ENCODE data around the gene EML6.

Gene EML6

GRCh38 chr2:54714996-54715395 is 8.5 kb upstream of the EML6 start:
- no peak for DNase-seq (ENCODE audit: low read depth, low spot score)
- H3K36me3 ChIP-seq (ENCODE audit: insufficient read depth, low read length): no peaks in the 10 kb centered on the region
- no peak overlapping the region for H3K4me3 ChIP-seq
- no peaks in the 10 kb centered on the region for H3K9me3 ChIP-seq (ENCODE audit: low read depth, low read length)
- no peak for TF ChIP-seq POLR2AphosphoS5 (IDR thresholded peaks at IDR 0.05; ENCODE audit: borderline replicate concordance, low read depth, low read length)
- TF ChIP-seq EZH2 (IDR thresholded peaks at IDR 0.05): no peak
- TF ChIP-seq FOXP2 (optimal IDR thresholded peaks at IDR 0.05; ENCODE audit: control extremely low read depth, extremely low read length, insufficient read depth): no peak
- no peak overlapping the region for H3K9ac ChIP-seq (ENCODE audit: insufficient read length)
- no peak overlapping the region for H3K27ac ChIP-seq

DNA sequence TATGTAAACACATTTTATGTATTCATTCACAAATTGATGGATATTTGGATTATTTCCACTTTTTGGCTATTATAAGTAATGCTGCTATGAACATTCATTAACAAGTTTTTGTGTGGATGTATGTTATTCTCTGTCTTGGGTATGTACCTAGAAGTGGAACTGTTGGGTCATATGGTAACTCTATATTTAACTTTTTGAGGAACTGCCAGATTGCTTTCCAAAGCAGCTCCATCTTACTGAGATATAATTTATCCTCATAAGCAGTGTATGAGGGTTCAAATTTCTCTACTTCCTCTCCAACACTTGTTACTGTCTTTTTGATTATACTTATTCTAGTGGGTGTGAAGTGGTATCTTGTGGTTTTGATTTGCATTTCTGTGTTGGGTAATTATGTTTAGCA is 7.1 kb upstream of the EML6 start:
- Histone ChIP-seq H3K9me3 (ENCODE audit: low read depth, low read length) (no peaks in the 10 kb centered on the region), H3K36me3 (ENCODE audit: insufficient read depth, low read length) (no peaks in the 10 kb centered on the region), H3K4me3 (no peak overlapping the region), H3K9ac (ENCODE audit: insufficient read length) (no peak overlapping the region), H3K27ac (no peak overlapping the region)
- TF ChIP-seq POLR2AphosphoS5 (IDR thresholded peaks at IDR 0.05; ENCODE audit: borderline replicate concordance, low read depth, low read length) (no peak), EZH2 (IDR thresholded peaks at IDR 0.05) (no peak), FOXP2 (optimal IDR thresholded peaks at IDR 0.05; ENCODE audit: control extremely low read depth, extremely low read length, insufficient read depth) (no peak)
- DNase-seq (ENCODE audit: low read depth, low spot score): no peak

- Histone ChIP-seq H3K27ac (no peak overlapping the region), H3K4me3 (no peak overlapping the region), H3K9me3 (ENCODE audit: low read depth, low read length) (no peaks in the 10 kb centered on the region), H3K36me3 (ENCODE audit: insufficient read depth, low read length) (no peaks in the 10 kb centered on the region), H3K9ac (ENCODE audit: insufficient read length) (no peak overlapping the region)
- TF ChIP-seq FOXP2 (optimal IDR thresholded peaks at IDR 0.05; ENCODE audit: control extremely low read depth, extremely low read length, insufficient read depth) (no peak), EZH2 (IDR thresholded peaks at IDR 0.05) (no peak), POLR2AphosphoS5 (IDR thresholded peaks at IDR 0.05; ENCODE audit: borderline replicate concordance, low read depth, low read length) (no peak)
- no peak for DNase-seq (ENCODE audit: low read depth, low spot score)
These were observed 2.9 kb upstream of the EML6 start for GRCh38 chr2:54720563-54720962.

GRCh38 chr2:54722641-54723040 is 821 bp upstream of the EML6 start:
- H3K9ac ChIP-seq (ENCODE audit: insufficient read length): peak overlapping the region; percentile 74
- no peak for TF ChIP-seq POLR2AphosphoS5 (IDR thresholded peaks at IDR 0.05; ENCODE audit: borderline replicate concordance, low read depth, low read length)
- no peaks in the 10 kb centered on the region for H3K9me3 ChIP-seq (ENCODE audit: low read depth, low read length)
- H3K36me3 ChIP-seq (ENCODE audit: insufficient read depth, low read length): no peaks in the 10 kb centered on the region
- H3K4me3 ChIP-seq: peak overlapping the region; percentile 94
- H3K27ac ChIP-seq: no peak overlapping the region
- no peak for DNase-seq (ENCODE audit: low read depth, low spot score)

DNA sequence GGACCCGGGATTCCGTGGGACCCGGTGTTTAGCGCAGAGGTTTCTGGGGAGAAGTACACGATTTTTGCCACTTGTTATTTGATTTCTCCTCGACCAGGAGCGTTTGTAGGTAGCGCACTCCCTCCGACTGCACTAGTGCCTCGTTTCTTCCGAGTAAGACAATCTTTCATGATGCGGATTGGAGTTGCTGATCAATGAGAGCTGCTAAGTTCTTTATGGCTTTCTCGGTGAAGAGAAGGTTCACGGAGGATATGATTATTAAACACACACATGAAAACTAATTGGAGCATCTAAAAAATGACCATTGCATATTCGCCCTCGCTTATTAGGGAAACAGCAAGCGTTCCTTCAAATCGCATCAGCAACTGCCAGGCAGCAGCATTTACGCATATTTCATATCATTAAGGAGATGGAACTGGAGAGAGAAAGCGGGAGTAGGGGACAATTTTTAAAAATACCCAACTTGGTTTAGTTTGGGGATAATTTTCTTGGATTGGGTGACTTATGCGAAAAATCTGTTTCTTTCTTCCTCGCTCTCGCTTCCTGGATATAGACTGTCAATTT is 616 bp downstream of the EML6 start:
- Histone ChIP-seq H3K36me3 (ENCODE audit: insufficient read depth, low read length) (no peaks in the 10 kb centered on the region), H3K9me3 (ENCODE audit: low read depth, low read length) (no peaks in the 10 kb centered on the region), H3K9ac (ENCODE audit: insufficient read length) (no peak overlapping the region), H3K4me3 (peak overlapping the region; percentile 94), H3K27ac (no peak overlapping the region)
- DNase-seq (ENCODE audit: low read depth, low spot score): peak; percentile 8
- no peak for TF ChIP-seq EZH2 (IDR thresholded peaks at IDR 0.05)
- TF ChIP-seq FOXP2 (optimal IDR thresholded peaks at IDR 0.05; ENCODE audit: control extremely low read depth, extremely low read length, insufficient read depth): no peak
- TF ChIP-seq POLR2AphosphoS5 (IDR thresholded peaks at IDR 0.05; ENCODE audit: borderline replicate concordance, low read depth, low read length): no peak

GRCh38 chr2:54724560-54725342 is 1.3 kb downstream of the EML6 start:
- H3K36me3 ChIP-seq (ENCODE audit: insufficient read depth, low read length): no peaks in the 10 kb centered on the region
- H3K4me3 ChIP-seq: peak overlapping the region; percentile 94
- no peak overlapping the region for H3K9ac ChIP-seq (ENCODE audit: insufficient read length)
- no peaks in the 10 kb centered on the region for H3K9me3 ChIP-seq (ENCODE audit: low read depth, low read length)
- H3K27ac ChIP-seq: no peak overlapping the region
- TF ChIP-seq POLR2AphosphoS5 (IDR thresholded peaks at IDR 0.05; ENCODE audit: borderline replicate concordance, low read depth, low read length) (no peak), EZH2 (IDR thresholded peaks at IDR 0.05) (peak; percentile 48)
- no peak for DNase-seq (ENCODE audit: low read depth, low spot score)

DNA sequence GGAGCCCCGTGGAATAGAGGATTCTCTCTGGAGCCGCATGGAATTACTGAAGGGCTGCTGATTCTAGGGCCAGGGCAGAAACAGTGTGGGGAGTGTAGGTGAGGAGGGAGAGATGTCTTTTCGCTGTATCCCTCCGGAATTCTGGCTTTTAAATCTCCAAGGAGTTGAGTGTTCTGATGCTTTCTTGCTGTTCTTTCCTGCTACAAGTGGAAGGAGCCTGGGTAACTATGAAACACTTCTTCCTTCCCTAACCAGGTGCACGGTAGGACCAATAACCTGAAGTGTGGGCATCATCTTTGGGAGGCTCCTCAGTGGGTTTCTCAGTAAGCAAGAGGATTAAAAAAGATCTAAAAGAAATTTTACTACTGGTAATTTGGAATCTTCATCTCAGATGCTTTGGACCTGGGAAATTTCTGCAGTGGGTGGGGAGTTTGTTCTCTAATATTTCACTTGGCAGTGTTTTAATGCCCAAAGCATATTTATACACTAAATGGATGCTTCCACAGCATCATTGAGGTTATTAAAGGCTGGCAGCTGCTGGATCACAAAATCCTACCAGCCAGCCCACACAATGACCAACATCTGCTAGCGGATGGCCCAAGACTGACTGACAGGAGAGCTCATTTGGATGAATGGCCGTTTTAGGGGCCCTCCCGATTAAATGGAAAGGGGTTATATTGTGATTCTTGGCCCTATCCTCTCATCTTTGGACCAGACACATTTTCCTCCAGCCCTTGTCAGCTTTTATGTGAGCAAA is 2.1 kb downstream of the EML6 start:
- no peak overlapping the region for H3K9ac ChIP-seq (ENCODE audit: insufficient read length)
- no peaks in the 10 kb centered on the region for H3K9me3 ChIP-seq (ENCODE audit: low read depth, low read length)
- no peak for DNase-seq (ENCODE audit: low read depth, low spot score)
- no peak overlapping the region for H3K27ac ChIP-seq
- peak overlapping the region; percentile 94 for H3K4me3 ChIP-seq
- TF ChIP-seq POLR2AphosphoS5 (IDR thresholded peaks at IDR 0.05; ENCODE audit: borderline replicate concordance, low read depth, low read length) (no peak), EZH2 (IDR thresholded peaks at IDR 0.05) (no peak), FOXP2 (optimal IDR thresholded peaks at IDR 0.05; ENCODE audit: control extremely low read depth, extremely low read length, insufficient read depth) (no peak)
- H3K36me3 ChIP-seq (ENCODE audit: insufficient read depth, low read length): no peaks in the 10 kb centered on the region

GRCh38 chr2:54726431-54726830 is 3.0 kb downstream of the EML6 start:
- H3K4me3 ChIP-seq: no peak overlapping the region
- no peak overlapping the region for H3K9ac ChIP-seq (ENCODE audit: insufficient read length)
- H3K36me3 ChIP-seq (ENCODE audit: insufficient read depth, low read length): no peaks in the 10 kb centered on the region
- H3K9me3 ChIP-seq (ENCODE audit: low read depth, low read length): no peaks in the 10 kb centered on the region
- DNase-seq (ENCODE audit: low read depth, low spot score): no peak
- no peak overlapping the region for H3K27ac ChIP-seq
- TF ChIP-seq EZH2 (IDR thresholded peaks at IDR 0.05): no peak
- TF ChIP-seq POLR2AphosphoS5 (IDR thresholded peaks at IDR 0.05; ENCODE audit: borderline replicate concordance, low read depth, low read length): no peak
- no peak for TF ChIP-seq FOXP2 (optimal IDR thresholded peaks at IDR 0.05; ENCODE audit: control extremely low read depth, extremely low read length, insufficient read depth)

All from SK-N-MC (cell line).